Thymus (tissue), 14 donors: ENCODE measurements around the gene VGLL3. TPM values are rescaled to one million over a fixed set of nuclear protein-coding genes. Genes with fewer than 3 reads are reported as not detected.
A peak's percentile ranks its signal among the peaks of the same experiment; 100 is the strongest.
"Not testable (repeated sequence)": the region's sequence is repeated elsewhere in the genome, so short reads cannot be mapped to it uniquely, and the experiment has no call there.

Source experiments
- DNase-seq, 9 donors: peaks; one replicate each; pipeline ENCODE4 v3.0.0-alpha.2; 2013; ENCODE audit warnings: low spot score in 9 of 9, low read depth in 6 of 9, missing footprints in 1 of 9
- H3K27ac ChIP-seq, 2 donors: one replicate each; pipeline ENCODE4 v1.5.1; 2013; ENCODE audit warnings: control low read depth in 1 of 2, low read depth in 1 of 2, low read length in 1 of 2, mild to moderate bottlenecking in 1 of 2, moderate library complexity in 1 of 2
- H3K27me3 ChIP-seq, 2 donors: one replicate each; pipeline ENCODE4 v1.5.1; 2013; ENCODE audit warnings: low read length in 1 of 2; ENCODE audit not compliant: control insufficient read depth in 2 of 2, insufficient read depth in 1 of 2
- H3K36me3 ChIP-seq, 2 donors: one replicate each; pipeline ENCODE4 v1.5.1; 2013; ENCODE audit warnings: low read length in 1 of 2, mild to moderate bottlenecking in 1 of 2, moderate library complexity in 1 of 2; ENCODE audit not compliant: control insufficient read depth in 2 of 2, insufficient read depth in 2 of 2
- H3K4me1 ChIP-seq, 2 donors: one replicate each; pipeline ENCODE4 v1.5.1; 2013; ENCODE audit warnings: low read length in 2 of 2; ENCODE audit not compliant: control insufficient read depth in 2 of 2, insufficient read depth in 2 of 2
- H3K4me3 ChIP-seq, 2 donors: one replicate each; pipeline ENCODE4 v1.5.1; 2013; ENCODE audit warnings: low read length in 2 of 2, control low read depth in 1 of 2, mild to moderate bottlenecking in 1 of 2
- H3K9me3 ChIP-seq, 2 donors: one replicate each; pipeline ENCODE4 v1.5.1; 2013; ENCODE audit warnings: low read length in 1 of 2, mild to moderate bottlenecking in 1 of 2; ENCODE audit not compliant: control insufficient read depth in 2 of 2, insufficient read depth in 1 of 2
- WGBS: extraction: QIAGEN DNeasy Blood & Tissue Kit; methylation state at CpG from one replicate; pipeline ENCODE4 v1.1.7; 2013; 5-methylcytosine and 5-hydroxymethylcytosine counted together
- long read RNA-seq, 10 donors: transcript quantifications; one replicate each; lab custom pipeline, GENCODE V29; 2026
- polyA plus RNA-seq: library from polyadenylated mRNA; stranded (reverse); fragments of 200-250 nt; gene quantifications from one replicate; pipeline ENCODE4 v1.2.3, GENCODE V29; 2013
- total RNA-seq: library from RNA; stranded (reverse); fragments of 120-200 nt; gene quantifications from one replicate; pipeline ENCODE4 v1.2.4, GENCODE V29; 2013
- donor health status: healthy.

VGLL3 gene
- total RNA-seq = 0.24 TPM
- 2.1 TPM for polyA plus RNA-seq
- long read RNA-seq, donor 1 = 0 reads
- long read RNA-seq, donor 2 = 0 reads
- long read RNA-seq, donor 3 = 0 reads
- long read RNA-seq, donor 4 = 0 reads
- long read RNA-seq, donor 5 = 0 reads
- long read RNA-seq, donor 6 = 0 reads
- long read RNA-seq, donor 7 = 0 reads
- long read RNA-seq, donor 8 = 0 reads
- long read RNA-seq, donor 9 = 0 reads
- long read RNA-seq, donor 10 = 0 reads

DNA sequence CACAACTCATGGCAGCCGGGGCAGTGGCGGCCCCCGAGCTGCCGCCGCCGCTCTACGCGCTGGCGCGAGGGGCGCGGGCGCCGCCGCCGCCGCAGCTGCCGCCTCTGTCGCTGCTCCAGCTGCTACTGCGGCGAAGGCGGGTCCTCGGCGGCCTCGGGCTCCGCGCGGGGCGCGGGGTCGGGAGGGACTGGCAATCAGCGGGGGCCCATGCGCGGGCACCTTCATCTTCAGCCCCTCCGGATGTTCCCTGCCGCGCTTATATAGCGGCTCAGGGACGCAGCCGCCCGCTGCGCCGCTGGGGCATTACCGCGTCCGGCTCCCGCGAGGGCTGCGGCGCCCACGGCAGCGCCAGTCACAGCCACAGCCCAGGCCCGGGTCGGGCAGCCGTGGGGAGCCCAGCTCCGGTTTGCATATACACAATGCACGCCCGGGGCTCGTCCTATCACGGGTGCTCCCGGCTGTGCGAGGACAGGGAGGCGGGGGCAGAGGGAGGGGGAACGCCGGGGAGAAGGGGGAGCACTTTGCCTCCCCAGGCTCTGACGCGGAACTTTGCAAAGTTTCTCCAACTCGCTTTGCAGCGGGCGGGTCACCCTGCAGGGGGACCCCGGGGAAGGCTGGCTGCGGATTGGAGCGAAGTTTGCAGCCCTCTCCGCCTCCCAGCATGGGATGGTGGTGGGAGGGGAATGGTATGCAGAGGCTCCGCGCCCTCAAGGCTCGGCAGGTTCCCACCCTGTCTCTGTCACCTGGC, at the start of gene VGLL3:
VGLL3 (minus strand) TSS at position 416 of the 748 bp plus-strand sequence; CDS start at position 10, 406 bp downstream.
- H3K4me1 ChIP-seq = peaks cover 0 to 4% of the 10 kb centered on the region in 2 donors
- H3K27me3 ChIP-seq = peaks cover 12 to 31% of the 10 kb centered on the region in 2 donors

GRCh38 chr3:87037652-87038051, 46.7 kb upstream of the VGLL3 start:
- H3K27ac ChIP-seq = no peak overlapping the region
- no peaks in the 10 kb centered on the region for H3K9me3 ChIP-seq
- no peak for DNase-seq
- 90% methylated on average over 3 of the region's 3 CpGs for WGBS
- no peaks in the 10 kb centered on the region for H3K36me3 ChIP-seq
- no peaks in the 10 kb centered on the region for H3K4me1 ChIP-seq
- no peaks in the 10 kb centered on the region for H3K27me3 ChIP-seq
- H3K4me3 ChIP-seq = no peak overlapping the region

More for the DNA sequence above, at the start of gene VGLL3:
- H3K36me3 ChIP-seq = no peaks in the 10 kb centered on the region
- H3K4me3 ChIP-seq = peak within 1 kb of the TSS; percentile 18 to 51
- under 1% methylated on average over 77 of the region's 77 CpGs for WGBS
- peak within 1 kb of the TSS in 1 of 2 donors; percentile 2 for H3K27ac ChIP-seq
- no peaks in the 10 kb centered on the region for H3K9me3 ChIP-seq
- DNase-seq = peak in 5 of 9 donors; percentile 7 to 38 (median 16)

DNA sequence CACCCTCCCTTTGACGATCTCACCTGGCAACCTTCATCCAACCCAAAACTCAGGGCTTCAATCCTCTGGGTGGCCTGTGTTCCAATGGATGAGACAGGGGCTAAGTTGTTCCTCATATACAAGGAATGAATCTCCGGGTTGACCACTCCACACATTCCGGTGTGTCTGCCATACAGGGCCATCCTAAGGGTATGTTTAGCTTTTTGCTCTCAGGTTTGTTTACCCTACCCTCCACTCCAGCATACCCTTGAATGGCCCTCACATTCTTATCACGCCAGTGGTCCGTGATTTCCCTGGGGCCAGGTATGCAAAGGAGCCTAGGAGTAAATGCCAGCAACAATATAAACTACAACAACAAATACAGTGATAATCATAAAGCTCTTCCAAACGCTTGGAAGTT, 45.7 kb upstream of the VGLL3 start:
- WGBS = 94% methylated on average over 6 of the region's 6 CpGs
- Histone ChIP-seq H3K27ac (no peak overlapping the region), H3K4me3 (no peak overlapping the region), H3K36me3 (no peaks in the 10 kb centered on the region), H3K27me3 (no peaks in the 10 kb centered on the region), H3K4me1 (no peaks in the 10 kb centered on the region), H3K9me3 (no peaks in the 10 kb centered on the region)
- no peak for DNase-seq

- WGBS = 93% methylated on average over 3 of the region's 3 CpGs
- no peaks in the 10 kb centered on the region for H3K27me3 ChIP-seq
- H3K36me3 ChIP-seq = no peaks in the 10 kb centered on the region
- no peak overlapping the region for H3K4me3 ChIP-seq
- H3K27ac ChIP-seq = no peak overlapping the region
- no peaks in the 10 kb centered on the region for H3K9me3 ChIP-seq
- DNase-seq = no peak
- H3K4me1 ChIP-seq = no peaks in the 10 kb centered on the region
Measured at GRCh38 chr3:87035339-87035738, 44.4 kb upstream of the VGLL3 start.

GRCh38 chr3:87033205-87033604, 42.3 kb upstream of the VGLL3 start:
- no peaks in the 10 kb centered on the region for H3K4me1 ChIP-seq

DNA sequence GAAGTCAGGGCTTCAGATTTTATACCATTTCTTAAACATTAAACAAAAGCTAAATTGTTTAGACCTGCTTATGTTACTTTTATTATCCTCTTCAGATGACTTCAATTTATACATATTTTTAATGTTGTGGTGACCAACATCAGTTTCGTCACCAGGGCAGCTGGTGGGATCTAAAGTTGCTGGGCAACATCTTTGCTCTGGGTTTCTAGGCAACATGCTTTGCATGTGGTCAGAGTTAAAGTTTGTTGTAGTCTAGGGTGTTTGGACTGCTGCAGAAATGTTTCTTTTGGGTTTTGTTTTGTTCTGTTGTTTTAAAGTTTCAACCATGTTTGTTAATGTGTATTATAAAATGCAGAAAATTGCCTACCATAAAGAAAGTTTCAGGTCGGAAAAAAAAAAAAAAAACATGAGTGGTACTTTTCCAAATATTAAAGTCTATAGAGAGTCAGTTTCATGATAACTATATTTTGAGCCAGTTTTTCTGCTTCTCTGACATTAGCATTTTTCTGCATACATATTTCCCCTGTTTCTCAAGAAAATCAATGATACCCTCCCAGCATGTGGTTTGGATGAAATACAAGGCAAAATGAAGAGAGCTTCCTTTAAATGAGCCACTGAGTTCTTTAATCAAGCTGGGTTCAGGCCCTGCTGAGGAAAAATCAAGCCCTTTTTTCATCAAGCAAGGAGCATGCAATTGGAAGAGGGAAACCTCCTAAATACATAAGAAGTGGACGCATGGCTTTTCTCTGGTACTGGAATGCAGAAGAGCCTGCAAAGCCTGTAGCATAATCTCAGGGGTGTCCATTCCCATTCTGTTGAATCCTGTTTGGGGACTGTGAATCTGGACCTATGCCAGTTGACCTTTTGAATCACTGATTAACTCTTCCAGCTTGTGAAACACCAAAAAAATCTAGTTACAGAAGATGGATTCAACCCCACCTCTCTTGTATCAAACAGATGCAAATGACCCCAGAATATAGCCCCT, 35.0 kb upstream of the VGLL3 start:
- H3K27ac ChIP-seq = no peak overlapping the region
- no peaks in the 10 kb centered on the region for H3K27me3 ChIP-seq
- H3K4me1 ChIP-seq = no peaks in the 10 kb centered on the region
- WGBS = 84% methylated on average over 3 of the region's 3 CpGs
- no peak for DNase-seq
- H3K9me3 ChIP-seq = no peaks in the 10 kb centered on the region
- H3K4me3 ChIP-seq = no peak overlapping the region
- no peaks in the 10 kb centered on the region for H3K36me3 ChIP-seq

More at GRCh38 chr3:87033205-87033604, 42.3 kb upstream of the VGLL3 start:
- no peak for DNase-seq
- no peak overlapping the region for H3K27ac ChIP-seq
- no peak overlapping the region for H3K4me3 ChIP-seq
- H3K9me3 ChIP-seq = no peaks in the 10 kb centered on the region
- H3K27me3 ChIP-seq = no peaks in the 10 kb centered on the region
- no peaks in the 10 kb centered on the region for H3K36me3 ChIP-seq
- WGBS = 68% methylated on average over 1 of the region's 1 CpG

DNA sequence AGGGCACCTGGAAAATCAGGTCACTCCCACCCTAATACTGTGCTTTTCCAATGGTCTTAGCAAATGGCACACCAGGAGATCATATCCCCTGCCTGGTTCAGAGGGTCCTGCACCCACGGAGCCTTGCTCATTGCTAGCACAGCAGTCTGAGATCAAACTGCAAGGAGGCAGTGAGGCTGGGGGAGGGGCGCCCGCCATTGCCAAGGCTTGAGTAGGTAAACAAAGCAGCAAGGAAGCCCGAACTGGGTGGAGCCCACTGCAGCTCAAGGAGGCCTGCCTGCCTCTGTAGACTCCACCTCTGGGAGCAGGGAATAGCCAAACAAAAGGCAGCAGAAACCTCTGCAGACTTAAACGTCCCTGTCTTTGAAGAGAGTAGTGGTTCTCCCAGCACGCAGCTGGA, 26.4 kb upstream of the VGLL3 start:
- H3K36me3 ChIP-seq, H3K4me1 ChIP-seq, DNase-seq, H3K27ac ChIP-seq, H3K9me3 ChIP-seq, H3K4me3 ChIP-seq, H3K27me3 ChIP-seq: not testable (repeated sequence)
- WGBS = 91% methylated on average over 6 of the region's 6 CpGs

- no peaks in the 10 kb centered on the region for H3K27me3 ChIP-seq
- WGBS = 67% methylated on average over 2 of the region's 2 CpGs
- no peak for DNase-seq
- H3K9me3 ChIP-seq = no peaks in the 10 kb centered on the region
- H3K4me1 ChIP-seq = no peaks in the 10 kb centered on the region
- H3K4me3 ChIP-seq = no peak overlapping the region
- H3K27ac ChIP-seq = no peak overlapping the region
- H3K36me3 ChIP-seq = no peaks in the 10 kb centered on the region
Measured at GRCh38 chr3:87009271-87009670, 18.3 kb upstream of the VGLL3 start.
